IMR-90 (cell line): ENCODE data around the gene MICAL2. TPM values are rescaled to one million over a fixed set of nuclear protein-coding genes. Genes with fewer than 3 reads are reported as not detected.

ENCODE experiments used
- ATAC-seq: fragments of 200-7000 bp; cut with Tn5 transposase; 2 replicates; pipeline ENCODE4 v1.9.1; 2020; ENCODE audit warnings: low read depth, mild to moderate bottlenecking, moderate library complexity
- BruUV-seq: library from RNA; stranded (reverse); fragments of 400-500 nt; replicated peaks from 2 replicates; lab custom pipeline; 2021; lab: Mats Ljungman, UMichigan
- CTCF ChIA-PET: fragments of 300-600 bp; formaldehyde crosslinking; extraction: SDS; loops from one replicate; lab custom pipeline; 2021; ENCODE audit warnings: antibody characterized with exemption; lab: Yijun Ruan, JAX
- POLR2A ChIA-PET: fragments of 300-600 bp; sonication (Branson Sonifier 250); formaldehyde crosslinking; loops from one replicate; lab custom pipeline; 2022; ENCODE audit warnings: antibody characterized with exemption; ENCODE audit not compliant: unreplicated experiment; lab: Charles Lee
- DNase-seq: peaks from one replicate; pipeline ENCODE4 v3.0.0; 2013
- H2AFZ ChIP-seq: replicated peaks from 2 replicates; pipeline ENCODE3; 2013; ENCODE audit warnings: low read length, mild to moderate bottlenecking; ENCODE audit not compliant: poor library complexity
- H2AK5ac ChIP-seq: 2 replicates; pipeline ENCODE4 v1.6.1; 2013; ENCODE audit warnings: low read depth, low read length, inconsistent platforms
- H2AK9ac ChIP-seq: replicated peaks from 2 replicates; pipeline ENCODE3; 2013; ENCODE audit warnings: mild to moderate bottlenecking, low read depth, low read length, moderate library complexity; ENCODE audit not compliant: poor library complexity
- H2BK120ac ChIP-seq: 2 replicates; pipeline ENCODE4 v1.6.1; 2013; ENCODE audit warnings: low read depth, low read length, inconsistent platforms
- H2BK15ac ChIP-seq: 3 replicates; pipeline ENCODE4 v1.6.1; 2013; ENCODE audit warnings: low read depth, low read length, inconsistent platforms
- H2BK20ac ChIP-seq: 2 replicates; pipeline ENCODE4 v1.6.1; 2013; ENCODE audit warnings: low read depth, mild to moderate bottlenecking, inconsistent platforms, low read length, moderate library complexity
- H2BK5ac ChIP-seq: 2 replicates; pipeline ENCODE4 v1.6.1; 2013; ENCODE audit warnings: mild to moderate bottlenecking, low read depth, low read length, inconsistent platforms; ENCODE audit not compliant: poor library complexity, severe bottlenecking
- H3K14ac ChIP-seq: replicated peaks from 2 replicates; pipeline ENCODE4 v1.6.1; 2013; ENCODE audit warnings: low read depth, low read length, inconsistent platforms
- H3K18ac ChIP-seq: 2 replicates; pipeline ENCODE4 v1.6.1; 2013; ENCODE audit warnings: low read depth, low read length, control low read depth
- H3K23ac ChIP-seq: 2 replicates; pipeline ENCODE4 v1.6.1; 2013; ENCODE audit warnings: low read depth, low read length, inconsistent platforms
- H3K27ac ChIP-seq: 2 replicates; pipeline ENCODE4 v1.5.1; 2013; ENCODE audit warnings: mild to moderate bottlenecking, control low read depth, low read length; ENCODE audit not compliant: insufficient read depth
- H3K27me3 ChIP-seq: 2 replicates; pipeline ENCODE4 v1.6.1; 2013; ENCODE audit warnings: low read length; ENCODE audit not compliant: control insufficient read depth, insufficient read depth
- H3K36me3 ChIP-seq: 2 replicates; pipeline ENCODE4 v1.6.1; 2013; ENCODE audit warnings: low read length, mixed read lengths; ENCODE audit not compliant: control insufficient read depth, insufficient read depth
- H3K4ac ChIP-seq: 2 replicates; pipeline ENCODE4 v1.6.1; 2013; ENCODE audit warnings: low read depth, low read length, inconsistent platforms
- H3K4me1 ChIP-seq: 2 replicates; pipeline ENCODE4 v1.6.1; 2013; ENCODE audit warnings: low read length, mixed read lengths; ENCODE audit not compliant: control insufficient read depth, insufficient read depth
- H3K4me2 ChIP-seq: 2 replicates; pipeline ENCODE4 v1.6.1; 2013; ENCODE audit warnings: low read depth, mild to moderate bottlenecking, control low read depth, low read length, moderate library complexity
- H3K4me3 ChIP-seq: 2 replicates; pipeline ENCODE4 v1.5.1; 2013; ENCODE audit warnings: low read depth, mild to moderate bottlenecking, control low read depth, low read length, moderate library complexity; ENCODE audit not compliant: insufficient read depth
- H3K56ac ChIP-seq: 2 replicates; pipeline ENCODE4 v1.6.1; 2013; ENCODE audit warnings: low read length, inconsistent platforms; ENCODE audit not compliant: insufficient read depth; ENCODE audit errors: extremely low read depth
- H3K79me1 ChIP-seq, 2 experiments: 2 replicates each; pipeline ENCODE4 v1.6.1; 2013; ENCODE audit warnings: low read length in 2 of 2, inconsistent platforms in 1 of 2, low read depth in 1 of 2
- H3K9ac ChIP-seq: 2 replicates; pipeline ENCODE4 v1.6.1; 2013; ENCODE audit warnings: low read depth, low read length, control low read depth
- H3K9me1 ChIP-seq: 2 replicates; pipeline ENCODE4 v1.6.1; 2013; ENCODE audit warnings: low read length, inconsistent platforms; ENCODE audit not compliant: insufficient read depth
- H3K9me3 ChIP-seq: 2 replicates; pipeline ENCODE4 v1.6.1; 2013; ENCODE audit warnings: low read length; ENCODE audit not compliant: control insufficient read depth, insufficient read depth
- H4K20me1 ChIP-seq: 2 replicates; pipeline ENCODE4 v1.6.1; 2013; ENCODE audit warnings: low read length, inconsistent platforms; ENCODE audit not compliant: insufficient read depth
- H4K5ac ChIP-seq: 2 replicates; pipeline ENCODE4 v1.6.1; 2013; ENCODE audit warnings: mild to moderate bottlenecking, low read depth, low read length, control low read depth
- H4K8ac ChIP-seq, 2 experiments: 2 replicates each; pipeline ENCODE4 v1.6.1; 2013; ENCODE audit warnings: low read depth in 2 of 2, low read length in 2 of 2, control low read depth in 1 of 2, inconsistent platforms in 1 of 2
- H4K91ac ChIP-seq: 2 replicates; pipeline ENCODE4 v1.6.1; 2013; ENCODE audit warnings: low read depth, low read length, inconsistent platforms; ENCODE audit not compliant: insufficient read depth
- BHLHE40 ChIP-seq: fragments of 150-350 bp; IDR thresholded peaks from 2 replicates; pipeline ENCODE4 v1.6.1; 2016; ENCODE audit warnings: mild to moderate bottlenecking, low read depth, low read length
- CTCF ChIP-seq: conservative IDR thresholded peaks from 2 replicates; pipeline ENCODE4 v1.5.1; 2012; ENCODE audit warnings: mild to moderate bottlenecking, low read depth, low read length, improper control_type of control experiment
- MAFK ChIP-seq: IDR thresholded peaks from 2 replicates; pipeline ENCODE4 v1.6.1; 2012; ENCODE audit warnings: low read depth, low read length, improper control_type of control experiment
- MXI1 ChIP-seq: IDR thresholded peaks from 2 replicates; pipeline ENCODE4 v1.6.1; 2012; ENCODE audit warnings: low read depth, mild to moderate bottlenecking, low read length, moderate library complexity, borderline replicate concordance
- RFX5 ChIP-seq: IDR thresholded peaks from 2 replicates; pipeline ENCODE4 v1.8.0; 2012; ENCODE audit warnings: low read depth, mild to moderate bottlenecking, low read length, moderate library complexity
- WGBS, 2 experiments: methylation state at CpG; one replicate each; pipeline versions ENCODE4 v1.1.5 to v1.1.7; 2013; ENCODE audit warnings: missing lambda C conversion rate in 2 of 2; ENCODE audit not compliant: insufficient read length in 1 of 2; ENCODE audit errors: extremely low coverage in 2 of 2; 5-methylcytosine and 5-hydroxymethylcytosine counted together
- dilution Hi-C: fragments of 300-500 bp; cut with HindIII; formaldehyde crosslinking; loops from one replicate; pipeline ENCODE4 v1.14.3; 2018; ENCODE audit warnings: low sequenced_read_pairs; ENCODE audit not compliant: unreplicated experiment
- in situ Hi-C: fragments of 300-500 bp; cut with MboI; formaldehyde crosslinking; loops from 3 replicates; pipeline ENCODE4 v1.14.3; 2019; ENCODE audit warnings: low sequenced_read_pairs, inconsistent platforms, mixed read lengths
- intact Hi-C: fragments of 100-400 bp; cut with micrococcal nuclease; formaldehyde crosslinking; loops from 2 replicates; pipeline ENCODE4 v1.10.0; 2022
- polyA plus RNA-seq, 3 experiments: library from polyadenylated mRNA; depleted of rRNA; stranded (reverse); fragments of >200 nt; gene quantifications; 2 replicates each; pipeline ENCODE4 v1.2.3, GENCODE V29; 2012; ENCODE audit warnings: low replicate concordance in 1 of 3
- total RNA-seq: library from RNA; depleted of rRNA; stranded (reverse); fragments of >200 nt; gene quantifications from 2 replicates; pipeline ENCODE4 v1.2.3, GENCODE V29; 2012

MICAL2 gene
- total and polyA plus RNA-seq, 2 of the 4 experiments (the other 2 are of a cell fraction): 170 to 336 TPM

GRCh38 chr11:12064136-12064953, 46.0 kb upstream of the MICAL2 start:
- Histone ChIP-seq H3K9ac (no peak overlapping the region), H4K20me1 (no peaks in the 10 kb centered on the region), H3K9me3 (no peaks in the 10 kb centered on the region; the same call in 1 of the 2 replicates), H2AK5ac (peak overlapping the region; percentile 66; the same call in 1 of the 2 replicates), H2BK5ac (peak overlapping the region; percentile 30), H3K27ac (no peak overlapping the region), H2BK120ac (peak overlapping the region; percentile 83; the same call in 1 of the 2 replicates), H3K9me1 (peaks cover 9% of the 10 kb centered on the region), H2BK20ac (peak overlapping the region; percentile 69), H3K36me3 (no peaks in the 10 kb centered on the region), H3K79me1 (peaks cover 0 to 17% of the 10 kb centered on the region in 2 experiments; a peak in 1 of 4 replicates), H3K4ac (peak overlapping the region; percentile 70), H3K4me1 (peaks cover 17% of the 10 kb centered on the region), H3K56ac (no peak overlapping the region), H2AK9ac (no peak overlapping the region), H3K4me2 (no peak overlapping the region), H3K18ac (no peak overlapping the region), H4K5ac (no peak overlapping the region), H3K14ac (no peak overlapping the region), H2AFZ (no peak overlapping the region), H3K4me3 (no peak overlapping the region), H3K23ac (no peak overlapping the region), H3K27me3 (no peaks in the 10 kb centered on the region), H4K8ac (peak overlapping the region in 1 of 2 experiments; percentile 45; a peak in 1 of 4 replicates), H4K91ac (0 out of 2 replicates have a peak overlapping the region, but pooled peaks have one; percentile 50), H2BK15ac (peak overlapping the region; percentile 72; the same call in 2 of the 3 replicates)
- POLR2A ChIA-PET: no interaction called here
- no TSS peak for BruUV-seq
- WGBS, 2 experiments: no CpG with 5 or more reads among the region's 7 CpGs
- CTCF ChIA-PET: no interaction called here
- in situ Hi-C loops: no loop called here
- no peak for ATAC-seq
- DNase-seq: no peak
- intact Hi-C loops: no loop called here
- TF ChIP-seq CTCF (no peak), BHLHE40 (no peak), MAFK (no peak), MXI1 (no peak), RFX5 (no peak)
- dilution Hi-C loops: no loop called here
